Stimulated activated CD8-positive, alpha-beta memory T cell treated with anti-CD3 and anti-CD28 coated beads, Interleukin-7, amount 100 ng/mL, for 48 hours (primary cell): ENCODE measurements around the gene EMC9.
A peak's percentile ranks its signal among the peaks of the same experiment; 100 is the strongest.

ENCODE experiments used
- DNase-seq, 2 donors: peaks; one replicate each; pipeline ENCODE4 v3.0.0-alpha.2; 2020; ENCODE audit warnings: low read depth in 1 of 2; ENCODE audit errors: extremely low read depth in 1 of 2

The EMC9 gene

DNA sequence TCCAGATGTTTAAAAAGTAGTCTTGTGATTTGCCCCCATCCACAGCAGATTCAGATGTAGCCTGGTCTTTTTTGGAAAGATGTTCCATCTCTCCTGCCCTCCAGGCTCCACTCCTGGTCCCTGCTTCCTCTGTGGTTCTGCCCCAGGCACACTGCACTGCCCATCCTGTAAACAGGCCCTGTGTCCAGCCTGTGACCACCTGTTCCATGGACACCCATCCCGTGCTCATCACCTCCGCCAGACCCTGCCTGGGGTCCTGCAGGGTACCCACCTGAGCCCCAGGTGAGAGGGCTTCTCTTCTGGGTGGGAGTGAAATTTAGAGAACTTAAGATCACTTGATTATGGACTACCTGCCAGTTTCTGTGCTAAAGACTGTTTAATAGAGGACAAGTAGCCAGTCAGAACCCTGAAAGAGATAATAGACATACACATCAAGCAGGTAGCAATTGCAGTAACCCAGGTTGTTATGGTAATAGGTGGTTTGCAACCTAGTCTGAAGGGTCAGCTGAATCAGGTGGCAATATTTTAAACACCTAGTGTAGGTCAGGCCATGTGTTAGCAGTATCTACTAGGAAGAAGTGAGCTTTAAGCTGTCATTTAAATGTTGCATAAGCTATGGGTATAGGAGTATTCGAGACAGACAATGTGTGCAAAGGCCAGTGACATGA, 8.0 kb upstream of the EMC9 start:
- no peak for DNase-seq

- DNase-seq, result no peak
These were observed 6.5 kb upstream of the EMC9 start for GRCh38 chr14:24147761-24148428.

GRCh38 chr14:24146978-24147760, 5.8 kb upstream of the EMC9 start, which contains the start of gene RNF31:
RNF31 (plus strand) TSS chr14:24147498; CDS start chr14:24147699, 201 bp downstream.
- peak; percentile 93 to 99 for DNase-seq

GRCh38 chr14:24146453-24146977, 5.1 kb upstream of the EMC9 start, which contains the start of gene PSME2:
PSME2 (minus strand) TSS chr14:24146610; CDS start chr14:24146581, 29 bp downstream.
- peak; percentile 84 to 97 for DNase-seq

DNA sequence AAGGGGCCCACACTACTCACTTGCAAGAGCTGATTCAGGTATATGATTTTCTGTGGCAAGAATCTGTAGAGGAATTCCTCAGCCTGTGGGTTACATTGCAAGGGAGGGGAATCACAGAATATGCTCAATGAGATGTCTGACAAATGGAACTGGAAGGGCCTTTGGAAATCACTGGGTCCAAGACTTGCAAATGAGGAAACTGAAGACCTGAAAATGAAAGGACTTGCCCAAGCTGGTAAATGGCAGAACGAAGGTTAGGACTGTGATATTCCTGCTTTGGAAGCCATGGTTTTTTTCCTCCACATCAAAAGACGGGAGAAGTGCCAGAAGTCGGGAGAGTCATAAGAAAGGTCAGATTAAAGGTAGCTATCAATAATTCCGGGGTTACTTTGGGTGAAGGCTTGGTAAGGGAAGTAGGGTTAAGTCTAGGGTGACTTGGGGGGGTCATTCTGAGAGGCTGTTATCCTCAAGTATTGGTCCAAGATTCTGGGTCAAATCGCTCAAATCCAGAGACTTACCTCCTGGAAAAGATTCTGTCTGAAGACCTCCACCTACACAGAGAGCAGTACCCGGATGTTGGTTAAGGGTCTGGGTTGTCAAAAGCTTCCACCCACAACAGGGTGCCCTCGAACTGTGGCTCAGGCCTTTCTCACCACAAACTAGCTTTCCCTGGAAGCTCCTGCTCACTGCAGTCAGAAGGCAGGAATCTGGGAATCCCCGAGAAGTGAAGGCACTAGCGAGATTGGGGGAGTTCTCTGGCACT, 4.5 kb upstream of the EMC9 start:
- no peak for DNase-seq

GRCh38 chr14:24145219-24145618, 3.8 kb upstream of the EMC9 start:
- no peak for DNase-seq

DNA sequence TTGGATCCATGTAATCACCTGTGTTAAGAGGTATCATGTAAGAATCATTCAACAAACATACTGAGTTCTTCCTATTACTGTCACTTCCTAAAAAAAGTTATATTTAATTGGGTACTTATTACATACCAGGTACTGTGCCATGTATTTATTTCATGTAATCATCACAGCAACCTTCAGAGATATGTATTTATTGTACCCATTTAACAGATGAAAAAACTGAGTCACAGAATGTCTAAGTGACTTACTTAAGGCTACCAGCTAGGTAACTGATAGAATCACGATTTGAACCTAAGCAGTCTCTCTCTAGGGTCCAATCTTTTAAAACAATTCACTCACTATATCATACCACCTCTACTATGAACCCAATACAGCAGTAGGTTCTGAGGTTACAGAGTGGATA, 3.1 kb upstream of the EMC9 start:
- DNase-seq, result no peak

DNA sequence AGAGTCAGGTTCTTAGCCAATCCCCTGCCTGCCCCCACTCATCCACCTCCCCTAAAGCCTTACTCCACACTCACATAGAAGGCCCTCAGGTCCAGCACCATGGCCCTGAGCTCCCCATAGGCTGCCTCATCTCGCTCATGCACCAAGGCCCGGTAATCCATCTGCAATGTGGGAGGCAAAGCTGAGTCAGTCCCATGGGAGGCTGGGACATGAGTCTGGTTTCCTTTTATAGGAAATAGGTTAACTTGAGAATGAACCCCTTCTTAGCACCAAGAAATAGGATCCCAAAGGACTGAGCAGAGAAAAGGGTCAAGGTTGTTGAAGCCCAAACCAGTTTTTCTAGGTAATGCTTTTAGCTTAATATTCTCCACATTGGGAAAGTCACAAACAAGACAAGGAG, 2.1 kb upstream of the EMC9 start:
- DNase-seq, result no peak

- no peak for DNase-seq
These were observed 2.0 kb downstream of the EMC9 start for GRCh38 chr14:24139272-24139934.

DNA sequence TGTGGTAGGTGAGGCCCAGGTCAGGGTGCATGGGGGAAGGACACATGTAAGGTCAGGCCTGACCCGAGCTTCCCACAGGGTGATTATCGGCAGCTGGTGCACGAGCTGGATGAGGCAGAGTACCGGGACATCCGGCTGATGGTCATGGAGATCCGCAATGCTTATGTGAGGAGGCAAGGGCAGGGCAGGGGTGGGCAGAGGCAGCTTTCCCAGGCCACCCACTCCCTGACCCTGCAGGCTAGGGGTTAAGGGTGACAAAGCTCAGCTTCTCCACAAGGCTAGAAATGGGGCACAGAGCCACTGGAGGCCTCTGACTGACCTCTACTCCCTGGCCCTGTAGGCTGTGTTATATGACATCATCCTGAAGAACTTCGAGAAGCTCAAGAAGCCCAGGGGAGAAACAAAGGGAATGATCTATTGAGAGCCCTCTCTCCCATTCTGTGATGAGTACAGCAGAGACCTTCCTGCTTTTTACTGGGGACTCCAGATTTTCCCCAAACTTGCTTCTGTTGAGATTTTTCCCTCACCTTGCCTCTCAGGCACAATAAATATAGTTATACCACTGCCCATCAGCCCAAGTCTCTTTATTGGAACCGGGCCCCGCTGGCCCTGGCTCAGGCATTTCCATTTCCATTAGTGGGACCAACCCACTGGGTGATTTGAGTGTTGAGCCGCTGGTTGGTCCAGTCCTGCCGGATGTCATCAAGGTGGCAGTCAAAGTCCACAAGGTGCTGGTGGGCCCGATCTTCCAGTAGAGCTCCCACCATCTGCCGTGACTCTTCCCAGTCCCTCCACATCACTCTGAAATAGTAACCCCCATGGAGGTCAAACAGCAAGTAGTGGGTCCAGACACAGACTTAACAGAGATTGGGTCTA, 2.8 kb downstream of the EMC9 start:
- no peak for DNase-seq

GRCh38 chr14:24137529-24138395, 3.6 kb downstream of the EMC9 start:
- DNase-seq, result no peak

GRCh38 chr14:24136684-24137528, 4.5 kb downstream of the EMC9 start:
- no peak for DNase-seq

GRCh38 chr14:24135834-24136683, 5.3 kb downstream of the EMC9 start, which contains the start of gene PSME1:
PSME1 (plus strand) TSS chr14:24136194; CDS start chr14:24136263, 69 bp downstream.
- DNase-seq, result peak; percentile 84 to 87

DNA sequence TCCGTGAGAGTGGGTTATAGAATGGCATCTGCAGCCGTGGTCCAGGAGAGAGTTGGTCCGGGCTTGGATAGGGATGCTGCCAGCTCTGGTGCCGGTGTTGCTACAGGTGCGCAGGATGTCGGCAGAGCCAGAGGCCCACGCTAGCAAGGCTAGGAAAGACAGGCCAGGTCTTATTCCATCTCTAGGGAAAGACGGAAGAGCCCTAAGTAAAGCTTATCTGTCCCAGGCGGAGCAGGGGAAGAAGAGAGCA, 5.9 kb downstream of the EMC9 start:
- no peak for DNase-seq

GRCh38 chr14:24133735-24134134, 7.7 kb downstream of the EMC9 start:
- no peak for DNase-seq

DNA sequence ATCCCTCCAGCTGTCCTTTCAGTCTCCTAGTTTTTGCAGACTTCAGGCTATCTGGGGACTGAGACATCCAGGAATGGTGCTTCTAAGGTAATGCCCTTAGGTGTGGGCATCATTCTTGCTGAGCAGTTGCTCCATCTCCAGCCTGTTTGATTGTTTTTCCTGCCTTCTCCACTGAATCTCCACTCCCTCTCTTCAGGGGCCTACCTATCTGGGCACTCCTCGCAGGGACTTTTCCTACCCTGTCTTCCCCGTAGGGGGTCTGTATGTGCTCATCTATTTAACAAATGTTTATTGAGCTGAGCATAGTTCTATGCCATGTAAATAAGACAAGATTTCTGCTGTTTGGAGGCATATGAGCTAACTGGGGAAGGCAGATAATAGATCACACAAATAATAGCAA, 8.4 kb downstream of the EMC9 start:
- no peak for DNase-seq
